Calu3 (cell line): ENCODE measurements around the gene KLHL6. TPM values are rescaled to one million over a fixed set of nuclear protein-coding genes. Genes with fewer than 3 reads are reported as not detected.

ENCODE experiments used
- BruUV-seq: library from RNA; stranded (reverse); fragments of 400-500 nt; replicated peaks from 2 replicates; lab custom pipeline; 2021; lab: Mats Ljungman, UMichigan
- CTCF ChIA-PET: fragments of 300-600 bp; sonication (Branson Sonifier 250); formaldehyde crosslinking; loops from one replicate; lab custom pipeline; 2022; ENCODE audit warnings: antibody characterized with exemption; lab: Charles Lee
- DNase-seq: peaks from one replicate; pipeline ENCODE4 v3.0.0; 2022
- H3K27ac Mint-ChIP-seq: one replicate; pipeline ENCODE4 v1.8.0; 2022; ENCODE audit warnings: mixed read lengths; ENCODE audit not compliant: unreplicated experiment
- H3K27me3 Mint-ChIP-seq: one replicate; pipeline ENCODE4 v1.8.0; 2022; ENCODE audit warnings: mixed read lengths; ENCODE audit not compliant: unreplicated experiment
- H3K36me3 Mint-ChIP-seq: one replicate; pipeline ENCODE4 v1.8.0; 2022; ENCODE audit warnings: mild to moderate bottlenecking, moderate library complexity, mixed read lengths; ENCODE audit not compliant: insufficient read depth, unreplicated experiment
- H3K4me1 Mint-ChIP-seq: one replicate; pipeline ENCODE4 v1.8.0; 2022; ENCODE audit warnings: mild to moderate bottlenecking, low read depth, mixed read lengths; ENCODE audit not compliant: unreplicated experiment
- H3K4me3 Mint-ChIP-seq: one replicate; pipeline ENCODE4 v1.8.0; 2022; ENCODE audit warnings: mild to moderate bottlenecking, low read depth, moderate library complexity, mixed read lengths; ENCODE audit not compliant: unreplicated experiment
- H3K9me3 Mint-ChIP-seq: one replicate; pipeline ENCODE4 v1.8.0; 2022; ENCODE audit warnings: low read depth, mixed read lengths; ENCODE audit not compliant: unreplicated experiment
- intact Hi-C: fragments of 100-400 bp; cut with micrococcal nuclease; formaldehyde crosslinking; loops from one replicate; pipeline ENCODE4 v1.10.0; 2022; ENCODE audit not compliant: unreplicated experiment
- total RNA-seq: library from RNA; stranded (reverse); gene quantifications from 2 replicates; pipeline ENCODE4 v1.2.3, GENCODE V29; 2022
- TF ChIP-seq, protein P1 (sequence below): fragments of 200-600 bp; IDR thresholded peaks from one replicate; pipeline ENCODE4 v1.8.0; 2022; ENCODE audit warnings: antibody characterized with exemption; ENCODE audit not compliant: unreplicated experiment

The KLHL6 gene
- total RNA-seq, 1 experiment from 2014 or later, result not detected

DNA sequence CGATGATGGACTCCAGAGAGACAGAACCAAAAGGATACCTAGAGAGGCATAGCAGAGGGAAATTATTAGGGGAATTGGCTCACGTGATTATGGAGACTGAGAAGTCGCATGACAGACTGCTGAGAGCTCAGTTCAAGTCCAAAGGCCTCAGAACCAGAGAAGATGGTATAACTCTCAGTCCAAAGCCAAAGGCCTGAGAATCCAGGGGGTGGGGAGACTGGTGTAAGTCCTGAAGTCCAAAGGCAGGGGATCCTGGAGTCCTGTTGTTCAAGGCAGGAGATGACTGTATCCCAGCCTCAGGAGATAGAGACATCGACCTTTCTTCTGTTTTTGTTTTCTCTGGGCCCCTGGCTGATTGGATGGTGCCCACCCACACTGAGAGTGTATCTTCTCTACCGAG, 1.2 kb upstream of the KLHL6 start:
- BruUV-seq, result no TSS peak
- Mint-ChIP-seq H3K27ac (no peak overlapping the region), H3K4me3 (no peak overlapping the region), H3K9me3 (no peaks in the 10 kb centered on the region), H3K27me3 (no peaks in the 10 kb centered on the region), H3K36me3 (no peaks in the 10 kb centered on the region), H3K4me1 (no peaks in the 10 kb centered on the region)
- CTCF ChIA-PET, result no interaction called here
- intact Hi-C loops, result no loop called here
- DNase-seq, result no peak
- TF ChIP-seq, protein P1, sequence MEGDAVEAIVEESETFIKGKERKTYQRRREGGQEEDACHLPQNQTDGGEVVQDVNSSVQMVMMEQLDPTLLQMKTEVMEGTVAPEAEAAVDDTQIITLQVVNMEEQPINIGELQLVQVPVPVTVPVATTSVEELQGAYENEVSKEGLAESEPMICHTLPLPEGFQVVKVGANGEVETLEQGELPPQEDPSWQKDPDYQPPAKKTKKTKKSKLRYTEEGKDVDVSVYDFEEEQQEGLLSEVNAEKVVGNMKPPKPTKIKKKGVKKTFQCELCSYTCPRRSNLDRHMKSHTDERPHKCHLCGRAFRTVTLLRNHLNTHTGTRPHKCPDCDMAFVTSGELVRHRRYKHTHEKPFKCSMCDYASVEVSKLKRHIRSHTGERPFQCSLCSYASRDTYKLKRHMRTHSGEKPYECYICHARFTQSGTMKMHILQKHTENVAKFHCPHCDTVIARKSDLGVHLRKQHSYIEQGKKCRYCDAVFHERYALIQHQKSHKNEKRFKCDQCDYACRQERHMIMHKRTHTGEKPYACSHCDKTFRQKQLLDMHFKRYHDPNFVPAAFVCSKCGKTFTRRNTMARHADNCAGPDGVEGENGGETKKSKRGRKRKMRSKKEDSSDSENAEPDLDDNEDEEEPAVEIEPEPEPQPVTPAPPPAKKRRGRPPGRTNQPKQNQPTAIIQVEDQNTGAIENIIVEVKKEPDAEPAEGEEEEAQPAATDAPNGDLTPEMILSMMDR, result no peak

DNA sequence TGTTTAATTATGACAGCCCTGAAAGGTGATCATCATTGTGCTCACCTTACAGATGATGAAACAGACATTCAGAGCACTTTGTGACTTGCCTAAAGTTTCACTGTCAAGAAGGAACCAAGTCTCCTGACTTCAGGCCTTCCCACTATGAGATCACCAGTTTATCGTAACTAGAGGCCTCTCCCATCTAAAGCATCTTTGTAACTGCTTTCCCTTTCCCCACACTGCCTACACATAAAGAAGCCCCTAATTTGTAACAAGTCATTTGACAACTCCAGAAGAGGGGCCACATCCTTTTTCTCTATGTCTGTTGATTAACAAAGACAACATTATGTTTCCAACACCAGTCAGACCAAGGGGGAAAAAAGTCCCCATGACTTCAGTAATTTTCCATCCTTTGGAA, 1.1 kb downstream of the KLHL6 start:
- Mint-ChIP-seq H3K4me3 (no peak overlapping the region), H3K27me3 (no peaks in the 10 kb centered on the region), H3K36me3 (no peaks in the 10 kb centered on the region), H3K27ac (no peak overlapping the region), H3K4me1 (peaks cover 9% of the 10 kb centered on the region), H3K9me3 (no peaks in the 10 kb centered on the region)
- no TSS peak for BruUV-seq
- CTCF ChIA-PET, result no interaction called here
- DNase-seq, result no peak
- intact Hi-C loops, result no loop called here
- TF ChIP-seq, protein P1, result no peak

DNA sequence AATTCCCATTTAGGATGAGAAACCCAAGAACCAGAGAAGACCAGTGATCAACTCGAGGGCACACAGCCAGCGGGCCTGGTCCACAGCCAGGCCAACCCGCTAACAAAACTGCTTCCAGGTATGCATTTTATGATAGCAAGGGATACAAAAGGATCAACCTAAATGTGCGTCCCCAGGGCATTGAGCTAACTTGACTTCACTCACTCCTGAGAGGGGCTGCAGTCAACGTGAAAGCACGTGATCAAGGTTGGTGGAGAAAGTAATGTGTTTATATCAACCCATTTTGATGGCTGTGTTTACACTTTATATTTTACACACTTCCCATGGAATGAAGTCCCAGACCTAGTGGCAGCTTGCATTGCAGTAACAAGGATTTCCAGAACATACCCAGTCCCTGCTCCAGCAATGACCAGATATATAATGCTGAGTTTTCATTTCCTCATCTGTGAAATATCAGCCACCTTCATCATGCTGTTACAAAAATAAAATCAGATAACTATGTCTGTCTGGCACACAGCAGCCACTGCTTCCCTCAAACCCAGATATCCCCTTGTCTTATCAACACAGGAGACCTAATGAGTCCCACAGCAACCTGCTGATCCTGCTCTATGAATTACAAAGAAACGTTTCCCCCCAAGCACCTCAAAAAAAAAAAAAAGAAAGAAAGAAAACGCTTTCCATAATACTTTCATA, 2.0 kb downstream of the KLHL6 start:
- no peak overlapping the region for H3K27ac Mint-ChIP-seq
- H3K36me3 Mint-ChIP-seq, result no peaks in the 10 kb centered on the region
- DNase-seq, result no peak
- H3K9me3 Mint-ChIP-seq, result no peaks in the 10 kb centered on the region
- H3K27me3 Mint-ChIP-seq, result no peaks in the 10 kb centered on the region
- BruUV-seq, result no TSS peak
- CTCF ChIA-PET, result no interaction called here
- intact Hi-C loops, result no loop called here
- peaks cover 14% of the 10 kb centered on the region for H3K4me1 Mint-ChIP-seq
- TF ChIP-seq, protein P1, result no peak
- H3K4me3 Mint-ChIP-seq, result no peak overlapping the region

DNA sequence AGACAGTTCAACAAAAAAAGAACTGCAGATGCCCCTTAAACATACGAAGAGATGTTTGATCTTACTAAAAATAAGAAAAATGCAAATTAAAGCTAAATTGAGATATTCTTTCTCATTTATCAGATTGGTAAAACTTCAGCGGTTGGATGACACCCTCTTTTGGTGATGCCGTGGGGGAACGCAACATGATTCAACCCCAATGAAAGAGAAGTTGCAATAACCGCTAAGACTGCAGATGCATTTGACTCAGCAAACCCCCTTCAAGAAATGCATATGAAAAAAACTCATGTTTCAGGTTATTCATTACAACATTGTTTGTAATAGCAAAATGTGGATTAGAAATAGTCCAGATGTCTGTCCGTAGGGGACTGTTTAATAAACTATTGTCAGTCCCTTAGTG, 3.6 kb downstream of the KLHL6 start:
- no peak overlapping the region for H3K4me3 Mint-ChIP-seq
- no peaks in the 10 kb centered on the region for H3K9me3 Mint-ChIP-seq
- no peak for DNase-seq
- TF ChIP-seq, protein P1, result no peak
- intact Hi-C loops, result no loop called here
- H3K27me3 Mint-ChIP-seq, result no peaks in the 10 kb centered on the region
- H3K36me3 Mint-ChIP-seq, result no peaks in the 10 kb centered on the region
- H3K4me1 Mint-ChIP-seq, result peaks cover 24% of the 10 kb centered on the region
- H3K27ac Mint-ChIP-seq, result no peak overlapping the region
- CTCF ChIA-PET, result interaction anchor here (0.8 kb wide), 1 partner anchor 138 kb away, joined by 4 read pairs; no protein-coding TSS in a partner anchor
- BruUV-seq, result no TSS peak
